Measurements from ENCODE around the gene LDLRAP1. TPM values are rescaled to one million over a fixed set of nuclear protein-coding genes. Genes with fewer than 3 reads are reported as not detected.
A peak's percentile ranks its signal among the peaks of the same experiment; 100 is the strongest.

The LDLRAP1 gene
- total and polyA plus RNA-seq, 9 of the 15 experiments (the other 6 are each of a cell fraction or from before 2014, with no cell fraction given): 0.56 to 29.6 (median 16.2) TPM

GRCh38 chr1:25523542-25523941, 19.9 kb upstream of the LDLRAP1 start (continued):
- TF ChIP-seq, protein P1, sequence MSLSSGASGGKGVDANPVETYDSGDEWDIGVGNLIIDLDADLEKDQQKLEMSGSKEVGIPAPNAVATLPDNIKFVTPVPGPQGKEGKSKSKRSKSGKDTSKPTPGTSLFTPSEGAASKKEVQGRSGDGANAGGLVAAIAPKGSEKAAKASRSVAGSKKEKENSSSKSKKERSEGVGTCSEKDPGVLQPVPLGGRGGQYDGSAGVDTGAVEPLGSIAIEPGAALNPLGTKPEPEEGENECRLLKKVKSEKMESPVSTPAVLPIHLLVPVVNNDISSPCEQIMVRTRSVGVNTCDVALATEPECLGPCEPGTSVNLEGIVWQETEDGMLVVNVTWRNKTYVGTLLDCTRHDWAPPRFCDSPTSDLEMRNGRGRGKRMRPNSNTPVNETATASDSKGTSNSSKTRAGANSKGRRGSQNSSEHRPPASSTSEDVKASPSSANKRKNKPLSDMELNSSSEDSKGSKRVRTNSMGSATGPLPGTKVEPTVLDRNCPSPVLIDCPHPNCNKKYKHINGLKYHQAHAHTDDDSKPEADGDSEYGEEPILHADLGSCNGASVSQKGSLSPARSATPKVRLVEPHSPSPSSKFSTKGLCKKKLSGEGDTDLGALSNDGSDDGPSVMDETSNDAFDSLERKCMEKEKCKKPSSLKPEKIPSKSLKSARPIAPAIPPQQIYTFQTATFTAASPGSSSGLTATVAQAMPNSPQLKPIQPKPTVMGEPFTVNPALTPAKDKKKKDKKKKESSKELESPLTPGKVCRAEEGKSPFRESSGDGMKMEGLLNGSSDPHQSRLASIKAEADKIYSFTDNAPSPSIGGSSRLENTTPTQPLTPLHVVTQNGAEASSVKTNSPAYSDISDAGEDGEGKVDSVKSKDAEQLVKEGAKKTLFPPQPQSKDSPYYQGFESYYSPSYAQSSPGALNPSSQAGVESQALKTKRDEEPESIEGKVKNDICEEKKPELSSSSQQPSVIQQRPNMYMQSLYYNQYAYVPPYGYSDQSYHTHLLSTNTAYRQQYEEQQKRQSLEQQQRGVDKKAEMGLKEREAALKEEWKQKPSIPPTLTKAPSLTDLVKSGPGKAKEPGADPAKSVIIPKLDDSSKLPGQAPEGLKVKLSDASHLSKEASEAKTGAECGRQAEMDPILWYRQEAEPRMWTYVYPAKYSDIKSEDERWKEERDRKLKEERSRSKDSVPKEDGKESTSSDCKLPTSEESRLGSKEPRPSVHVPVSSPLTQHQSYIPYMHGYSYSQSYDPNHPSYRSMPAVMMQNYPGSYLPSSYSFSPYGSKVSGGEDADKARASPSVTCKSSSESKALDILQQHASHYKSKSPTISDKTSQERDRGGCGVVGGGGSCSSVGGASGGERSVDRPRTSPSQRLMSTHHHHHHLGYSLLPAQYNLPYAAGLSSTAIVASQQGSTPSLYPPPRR (CRISPR knock-in tag; IDR thresholded peaks at IDR 0.05; ENCODE audit: borderline replicate concordance): no peak
- TF ChIP-seq STAG1 (CRISPR knock-in tag; IDR thresholded peaks at IDR 0.05; ENCODE audit: borderline replicate concordance) (peak; percentile 73; the same call in 1 of the 2 replicates), BHLHE40 (IDR thresholded peaks at IDR 0.05; ENCODE audit: low read length) (no peak), TAF7 (tag; IDR thresholded peaks at IDR 0.05) (no peak), MNT (conservative IDR thresholded peaks at IDR 0.05) (no peak), SMC3 (conservative IDR thresholded peaks at IDR 0.05; ENCODE audit: insufficient read depth, low read depth, low read length) (peak; percentile 52; the same call in 1 of the 2 replicates), DDX20 (tag; IDR thresholded peaks at IDR 0.05; ENCODE audit: low read depth) (no peak), TOE1 (IDR thresholded peaks at IDR 0.05; ENCODE audit: borderline replicate concordance) (no peak), TOE1 (CRISPR knock-in tag; IDR thresholded peaks at IDR 0.05; ENCODE audit: borderline replicate concordance, low read depth) (no peak), NFYB (IDR thresholded peaks at IDR 0.05; ENCODE audit: extremely low read depth, insufficient read length) (no peak), RB1 (IDR thresholded peaks at IDR 0.05; ENCODE audit: low read depth) (peak; percentile 20; the same call in 1 of the 2 replicates), ZNF274 (IDR thresholded peaks at IDR 0.05; ENCODE audit: borderline replicate concordance, low read depth, low read length) (no peak)
- TF ChIP-seq, protein P2, sequence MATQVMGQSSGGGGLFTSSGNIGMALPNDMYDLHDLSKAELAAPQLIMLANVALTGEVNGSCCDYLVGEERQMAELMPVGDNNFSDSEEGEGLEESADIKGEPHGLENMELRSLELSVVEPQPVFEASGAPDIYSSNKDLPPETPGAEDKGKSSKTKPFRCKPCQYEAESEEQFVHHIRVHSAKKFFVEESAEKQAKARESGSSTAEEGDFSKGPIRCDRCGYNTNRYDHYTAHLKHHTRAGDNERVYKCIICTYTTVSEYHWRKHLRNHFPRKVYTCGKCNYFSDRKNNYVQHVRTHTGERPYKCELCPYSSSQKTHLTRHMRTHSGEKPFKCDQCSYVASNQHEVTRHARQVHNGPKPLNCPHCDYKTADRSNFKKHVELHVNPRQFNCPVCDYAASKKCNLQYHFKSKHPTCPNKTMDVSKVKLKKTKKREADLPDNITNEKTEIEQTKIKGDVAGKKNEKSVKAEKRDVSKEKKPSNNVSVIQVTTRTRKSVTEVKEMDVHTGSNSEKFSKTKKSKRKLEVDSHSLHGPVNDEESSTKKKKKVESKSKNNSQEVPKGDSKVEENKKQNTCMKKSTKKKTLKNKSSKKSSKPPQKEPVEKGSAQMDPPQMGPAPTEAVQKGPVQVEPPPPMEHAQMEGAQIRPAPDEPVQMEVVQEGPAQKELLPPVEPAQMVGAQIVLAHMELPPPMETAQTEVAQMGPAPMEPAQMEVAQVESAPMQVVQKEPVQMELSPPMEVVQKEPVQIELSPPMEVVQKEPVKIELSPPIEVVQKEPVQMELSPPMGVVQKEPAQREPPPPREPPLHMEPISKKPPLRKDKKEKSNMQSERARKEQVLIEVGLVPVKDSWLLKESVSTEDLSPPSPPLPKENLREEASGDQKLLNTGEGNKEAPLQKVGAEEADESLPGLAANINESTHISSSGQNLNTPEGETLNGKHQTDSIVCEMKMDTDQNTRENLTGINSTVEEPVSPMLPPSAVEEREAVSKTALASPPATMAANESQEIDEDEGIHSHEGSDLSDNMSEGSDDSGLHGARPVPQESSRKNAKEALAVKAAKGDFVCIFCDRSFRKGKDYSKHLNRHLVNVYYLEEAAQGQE (IDR thresholded peaks at IDR 0.05; ENCODE audit: borderline replicate concordance): peak; percentile 49; the same call in 1 of the 2 replicates
- TF ChIP-seq, protein P2 (CRISPR knock-in tag; IDR thresholded peaks at IDR 0.05; ENCODE audit: low read depth): no peak

All from K562 (cell line).